GM12878 (cell line): ENCODE results near the gene CETP. TPM values are rescaled to one million over a fixed set of nuclear protein-coding genes. Genes with fewer than 3 reads are reported as not detected.

Source experiments
- ATAC-seq: fragments of 200-7000 bp; cut with Tn5 transposase; 3 replicates; pipeline ENCODE4 v1.9.1; 2020; ENCODE audit warnings: mild to moderate bottlenecking, moderate library complexity
- BruUV-seq: library from RNA; stranded (reverse); fragments of 400-500 nt; replicated peaks from 2 replicates; lab custom pipeline; 2021; lab: Mats Ljungman, UMichigan
- CTCF ChIA-PET: fragments of 300-600 bp; sonication (Branson Sonifier 250); formaldehyde crosslinking; extraction: SDS; loops from one replicate; lab custom pipeline; 2021; ENCODE audit warnings: inconsistent platforms; lab: Yijun Ruan, JAX
- POLR2A ChIA-PET: fragments of 350-600 bp; formaldehyde crosslinking; extraction: SDS; loops from one replicate; lab custom pipeline; 2021; ENCODE audit warnings: inconsistent platforms; lab: Charles Lee
- RAD21 ChIA-PET: fragments of 300-600 bp; sonication (Branson Sonifier 250); formaldehyde crosslinking; loops from one replicate; lab custom pipeline; 2023; ENCODE audit warnings: antibody characterized with exemption; ENCODE audit not compliant: unreplicated experiment; lab: Charles Lee
- SMC1A ChIA-PET: fragments of 300-600 bp; sonication (Branson Sonifier 250); formaldehyde crosslinking; loops from one replicate; lab custom pipeline; 2023; ENCODE audit not compliant: unreplicated experiment, uncharacterized antibody; lab: Charles Lee
- DNase-seq: peaks from one replicate; pipeline ENCODE4 v3.0.0-alpha.2; 2011; ENCODE audit warnings: low read depth, low spot score
- FAIRE-seq: peaks from 3 replicates; lab custom pipeline; 2011; peaks lifted over from hg19 to GRCh38; lab: Jason Lieb, UNC
- H2AFZ ChIP-seq: 2 replicates; pipeline ENCODE4 v1.6.0; 2011; ENCODE audit warnings: low read depth, low read length, control low read depth; ENCODE audit not compliant: control insufficient read depth
- H3K27ac ChIP-seq: 2 replicates; pipeline ENCODE4 v1.5.1; 2011; ENCODE audit warnings: control low read depth; ENCODE audit not compliant: control insufficient read depth, insufficient read depth
- H3K27me3 ChIP-seq, 2 experiments: replicated peaks in 1 of 2; 2 replicates each; pipeline versions ENCODE4 v1.6.0 to v1.6.1; 2011; ENCODE audit warnings: low read length in 1 of 2; ENCODE audit not compliant: control insufficient read depth in 2 of 2, insufficient read depth in 2 of 2
- H3K36me3 ChIP-seq, 2 experiments: 2 replicates each; pipeline ENCODE4 v1.5.1; 2011; ENCODE audit warnings: low read length in 1 of 2; ENCODE audit not compliant: control insufficient read depth in 2 of 2, insufficient read depth in 2 of 2
- H3K4me1 ChIP-seq: 2 replicates; pipeline ENCODE4 v1.6.1; 2011; ENCODE audit warnings: mild to moderate bottlenecking, low read length, moderate library complexity, mixed read lengths; ENCODE audit not compliant: control insufficient read depth, insufficient read depth
- H3K4me2 ChIP-seq: 2 replicates; pipeline ENCODE4 v1.6.0; 2011; ENCODE audit warnings: control low read depth; ENCODE audit not compliant: control insufficient read depth, insufficient read depth
- H3K4me3 ChIP-seq: fragments of 200-600 bp; sonication (generic); 2 replicates; pipeline ENCODE4 v1.5.1; 2016
- H3K79me2 ChIP-seq: 2 replicates; pipeline ENCODE4 v1.6.0; 2011; ENCODE audit warnings: low read length; ENCODE audit not compliant: control insufficient read depth, insufficient read depth
- H3K9ac ChIP-seq: 2 replicates; pipeline ENCODE4 v1.8.0; 2011; ENCODE audit warnings: low read length, control low read depth, mixed read lengths; ENCODE audit not compliant: control insufficient read depth, insufficient read depth
- H3K9me3 ChIP-seq: replicated peaks from 3 replicates; pipeline ENCODE4 v1.5.1; 2011; ENCODE audit warnings: mild to moderate bottlenecking, low read length; ENCODE audit not compliant: control insufficient read depth, insufficient read depth
- H4K20me1 ChIP-seq: 2 replicates; pipeline ENCODE4 v1.6.0; 2011; ENCODE audit not compliant: control insufficient read depth, insufficient read depth
- CHD1 ChIP-seq: IDR thresholded peaks from 2 replicates; pipeline ENCODE4 v1.6.1; 2012; ENCODE audit warnings: low read depth, low read length, improper control_type of control experiment
- HDAC2 ChIP-seq: fragments of 200-600 bp; sonication (generic); IDR thresholded peaks from 2 replicates; pipeline ENCODE4 v1.6.1; 2017
- IKZF2 ChIP-seq, 2 experiments: fragments of 450-650 bp; IDR thresholded peaks; 2 replicates each; pipeline ENCODE4 v1.6.1; 2017; ENCODE audit warnings: mild to moderate bottlenecking in 2 of 2, moderate library complexity in 2 of 2
- IRF5 ChIP-seq: fragments of 450-650 bp; IDR thresholded peaks from 2 replicates; pipeline ENCODE4 v1.6.1; 2017; ENCODE audit warnings: borderline replicate concordance
- LARP7 ChIP-seq: fragments of 450-650 bp; IDR thresholded peaks from 2 replicates; pipeline ENCODE4 v1.6.1; 2017; ENCODE audit warnings: mild to moderate bottlenecking
- MYC ChIP-seq: IDR thresholded peaks from 2 replicates; pipeline ENCODE4 v1.6.1; 2011; ENCODE audit warnings: mild to moderate bottlenecking, low read length, moderate library complexity, inconsistent platforms; ENCODE audit not compliant: insufficient read depth, insufficient replicate concordance, insufficient read length, severe bottlenecking
- NFYB ChIP-seq: IDR thresholded peaks from 2 replicates; pipeline ENCODE4 v1.6.1; 2011; ENCODE audit warnings: low read depth, mild to moderate bottlenecking, low read length, improper control_type of control experiment, moderate library complexity; ENCODE audit not compliant: insufficient read depth
- NKRF ChIP-seq: fragments of 450-650 bp; conservative IDR thresholded peaks from 2 replicates; pipeline ENCODE4 v1.6.1; 2017; ENCODE audit warnings: mild to moderate bottlenecking, moderate library complexity
- YBX1 ChIP-seq: fragments of 450-650 bp; IDR thresholded peaks from 2 replicates; pipeline ENCODE4 v1.6.1; 2016; ENCODE audit warnings: antibody characterized with exemption
- ZBTB33 ChIP-seq: fragments of 450-650 bp; IDR thresholded peaks from 2 replicates; pipeline ENCODE4 v1.6.1; 2017; ENCODE audit warnings: mild to moderate bottlenecking
- ZNF24 ChIP-seq: fragments of 450-650 bp; IDR thresholded peaks from 2 replicates; pipeline ENCODE4 v1.6.1; 2017; ENCODE audit warnings: antibody characterized with exemption, mild to moderate bottlenecking
- WGBS: methylation state at CpG from one replicate; pipeline ENCODE4 v1.1.6; 2016; ENCODE audit warnings: low lambda C conversion rate; ENCODE audit not compliant: insufficient replicate concordance, insufficient coverage; ENCODE audit errors: missing lambda C conversion rate; 5-methylcytosine and 5-hydroxymethylcytosine counted together
- in situ Hi-C: fragments of 300-500 bp; cut with MboI; formaldehyde crosslinking; loops from 9 replicates; pipeline ENCODE4 v1.14.3; 2018; ENCODE audit warnings: mixed read lengths
- intact Hi-C: fragments of 100-400 bp; cut with micrococcal nuclease; formaldehyde crosslinking; loops from one replicate; pipeline ENCODE4 v1.14.2; 2022; ENCODE audit not compliant: unreplicated experiment
- polyA plus RNA-seq, 11 experiments: library from polyadenylated mRNA; depleted of rRNA in 4 of 11; unstranded in 6 of 11; stranded (reverse) in 5 of 11; fragments of >200 nt; fragmentation: Nextera tagmentation in 4 of 11; fragmentation: Illumina TruSeq in 1 of 11; extraction: Ambion mirVana in 4 of 11; extraction: Trizol in 1 of 11; gene quantifications; 1 replicate in 1 of 11; 2 replicates in 10 of 11; pipeline versions ENCODE4 v1.2.1 to v1.2.3, GENCODE V29; 2011 to 2016; ENCODE audit warnings: inconsistent platforms in 2 of 11, missing spikeins in 2 of 11, low read depth in 1 of 11
- total RNA-seq, 4 experiments: library from RNA; depleted of rRNA in 3 of 4; stranded (reverse); fragments of >200 nt in 3 of 4; fragmentation: Illumina TruSeq in 1 of 4; extraction: Trizol in 1 of 4; gene quantifications; 2 replicates each; pipeline versions ENCODE4 v1.2.1 to v1.2.3, GENCODE V29; 2013 to 2021

CETP gene
- total and polyA plus RNA-seq, 10 of the 15 experiments (the other 5 are each of a cell fraction or from before 2014, with no cell fraction given) = 1.2 to 6.4 (median 2.1) TPM

GRCh38 chr16:56953006-56953405, 8.7 kb upstream of the CETP start:
- H3K4me1 ChIP-seq = peaks cover 18% of the 10 kb centered on the region
- no peaks in the 10 kb centered on the region for H3K79me2 ChIP-seq
- intact Hi-C loops (no loop called here), in situ Hi-C loops (loop anchor here (5.0 kb wide), 1 partner anchor 86 kb away; the partner anchor contains the start of gene SLC12A3)
- H3K9me3 ChIP-seq = no peaks in the 10 kb centered on the region
- WGBS = 81% methylated on average over 6 of the region's 6 CpGs
- ATAC-seq (no peak), DNase-seq (no peak), FAIRE-seq (no peak)
- RAD21 ChIA-PET = interaction anchor here (0.7 to 6.8 kb wide), 9 partner anchors 12 to 93 kb away, joined by 3 to 126 read pairs (median 4); partner anchors contain the start of gene SLC12A3
- TF ChIP-seq YBX1 (no peak), HDAC2 (no peak), NKRF (no peak), ZNF24 (no peak), MYC (no peak), LARP7 (no peak), ZBTB33 (no peak), IKZF2 (IDR thresholded peaks at IDR 0.05) (no peak), IRF5 (no peak), NFYB (no peak), CHD1 (no peak)
- H3K4me2 ChIP-seq = no peak overlapping the region
- H4K20me1 ChIP-seq = no peaks in the 10 kb centered on the region
- SMC1A ChIA-PET = interaction anchor here (0.7 to 5.6 kb wide), 8 partner anchors 11 to 166 kb away, joined by 3 to 86 read pairs (median 4); partner anchors contain the start of gene SLC12A3
- H3K9ac ChIP-seq = no peak overlapping the region
- POLR2A ChIA-PET = interaction anchor here (1.1 to 2.7 kb wide), 3 partner anchors 16 to 85 kb away, joined by 3 to 19 read pairs (median 3); no protein-coding TSS in a partner anchor
- H3K27ac ChIP-seq = no peak overlapping the region
- no peaks in the 10 kb centered on the region for H3K27me3 ChIP-seq
- no peaks in the 10 kb centered on the region for H3K36me3 ChIP-seq
- H2AFZ ChIP-seq = no peak overlapping the region
- H3K4me3 ChIP-seq = no peak overlapping the region
- CTCF ChIA-PET = interaction anchor here (1.0 to 6.3 kb wide), 8 partner anchors 10 to 251 kb away, joined by 3 to 247 read pairs (median 14); partner anchors contain the start of genes CETP and SLC12A3
- no TSS peak for BruUV-seq
